ENCODE data around the gene CHKA. TPM values are rescaled to one million over a fixed set of nuclear protein-coding genes. Genes with fewer than 3 reads are reported as not detected.

The CHKA gene
- total RNA-seq, 2 donors from 2014 or later = 50.1 to 83.7 TPM

- Histone ChIP-seq H3K27me3 (no peaks in the 10 kb centered on the region), H3K4me1 (peaks cover 18% of the 10 kb centered on the region), H3K4me3 (no peak overlapping the region), H3K27ac (no peak overlapping the region), H3K9me3 (no peaks in the 10 kb centered on the region), H3K36me3 (peaks cover 18% of the 10 kb centered on the region), H3K9ac (ENCODE audit: low read depth in 2 of 2, low read length in 2 of 2) (peak overlapping the region in 1 of 2 donors; percentile 24)
- TF ChIP-seq, protein P1, sequence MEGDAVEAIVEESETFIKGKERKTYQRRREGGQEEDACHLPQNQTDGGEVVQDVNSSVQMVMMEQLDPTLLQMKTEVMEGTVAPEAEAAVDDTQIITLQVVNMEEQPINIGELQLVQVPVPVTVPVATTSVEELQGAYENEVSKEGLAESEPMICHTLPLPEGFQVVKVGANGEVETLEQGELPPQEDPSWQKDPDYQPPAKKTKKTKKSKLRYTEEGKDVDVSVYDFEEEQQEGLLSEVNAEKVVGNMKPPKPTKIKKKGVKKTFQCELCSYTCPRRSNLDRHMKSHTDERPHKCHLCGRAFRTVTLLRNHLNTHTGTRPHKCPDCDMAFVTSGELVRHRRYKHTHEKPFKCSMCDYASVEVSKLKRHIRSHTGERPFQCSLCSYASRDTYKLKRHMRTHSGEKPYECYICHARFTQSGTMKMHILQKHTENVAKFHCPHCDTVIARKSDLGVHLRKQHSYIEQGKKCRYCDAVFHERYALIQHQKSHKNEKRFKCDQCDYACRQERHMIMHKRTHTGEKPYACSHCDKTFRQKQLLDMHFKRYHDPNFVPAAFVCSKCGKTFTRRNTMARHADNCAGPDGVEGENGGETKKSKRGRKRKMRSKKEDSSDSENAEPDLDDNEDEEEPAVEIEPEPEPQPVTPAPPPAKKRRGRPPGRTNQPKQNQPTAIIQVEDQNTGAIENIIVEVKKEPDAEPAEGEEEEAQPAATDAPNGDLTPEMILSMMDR (IDR thresholded peaks at IDR 0.05) = no peak
- DNase-seq = no peak
- intact Hi-C loops (cut with DNase I) = loop anchor here (10.0 kb wide), 1 partner anchor 162 kb away; no protein-coding TSS in a partner anchor
Measured at GRCh38 chr11:68042219-68043028, 78.8 kb downstream of the CHKA start.

GRCh38 chr11:68041617-68042218 lies 79.5 kb downstream of the CHKA start:
- peaks cover 18% of the 10 kb centered on the region for H3K4me1 ChIP-seq
- no peak overlapping the region for H3K4me3 ChIP-seq
- H3K27me3 ChIP-seq = no peaks in the 10 kb centered on the region
- peaks cover 18% of the 10 kb centered on the region for H3K36me3 ChIP-seq
- no peaks in the 10 kb centered on the region for H3K9me3 ChIP-seq
- H3K9ac ChIP-seq (ENCODE audit: low read depth in 2 of 2, low read length in 2 of 2) = no peak overlapping the region
- TF ChIP-seq, protein P1 (IDR thresholded peaks at IDR 0.05) = no peak
- H3K27ac ChIP-seq = no peak overlapping the region
- intact Hi-C loops (cut with DNase I) = loop anchor here (10.0 kb wide), 1 partner anchor 163 kb away; no protein-coding TSS in a partner anchor
- no peak for DNase-seq

DNA sequence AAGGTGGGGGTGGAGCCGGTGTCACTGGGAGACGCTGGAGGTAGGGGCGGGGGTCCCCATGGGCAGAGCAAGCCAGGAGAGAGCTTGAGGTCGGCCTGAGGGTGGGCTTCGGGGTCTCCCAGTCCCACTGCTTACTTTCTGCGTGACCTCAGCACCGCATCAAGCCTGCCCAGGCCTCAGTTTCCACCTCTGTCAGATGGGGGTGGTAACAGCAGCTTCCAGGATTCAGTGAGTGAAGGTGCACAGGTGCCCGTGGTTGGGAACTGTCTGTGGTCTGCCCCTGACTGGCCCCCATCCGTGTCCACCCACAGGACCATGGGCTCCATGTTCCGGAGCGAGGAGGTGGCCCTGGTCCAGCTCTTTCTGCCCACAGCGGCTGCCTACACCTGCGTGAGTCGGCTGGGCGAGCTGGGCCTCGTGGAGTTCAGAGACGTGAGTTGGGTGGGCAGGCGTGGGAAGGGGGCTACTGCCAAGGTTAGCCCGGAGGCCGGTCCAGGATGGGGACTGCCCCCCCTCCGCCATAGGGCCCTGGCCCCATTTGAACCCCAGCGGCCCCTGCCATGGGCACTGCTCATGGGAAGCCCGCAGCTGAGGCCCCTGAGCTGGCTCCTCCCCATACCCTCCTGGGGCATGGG lies 80.1 kb downstream of the CHKA start:
- peak; percentile 21 for DNase-seq
- intact Hi-C loops (cut with DNase I) = loop anchor here (10.0 kb wide), 1 partner anchor 164 kb away; no protein-coding TSS in a partner anchor
- Histone ChIP-seq H3K4me1 (peaks cover 18% of the 10 kb centered on the region), H3K4me3 (peak overlapping the region; percentile 86), H3K27ac (peak overlapping the region; percentile 70), H3K27me3 (no peaks in the 10 kb centered on the region), H3K9me3 (no peaks in the 10 kb centered on the region), H3K9ac (ENCODE audit: low read depth in 2 of 2, low read length in 2 of 2) (peak overlapping the region; percentile 87 to 92), H3K36me3 (peaks cover 17% of the 10 kb centered on the region)
- TF ChIP-seq, protein P1 (IDR thresholded peaks at IDR 0.05) = no peak

DNA sequence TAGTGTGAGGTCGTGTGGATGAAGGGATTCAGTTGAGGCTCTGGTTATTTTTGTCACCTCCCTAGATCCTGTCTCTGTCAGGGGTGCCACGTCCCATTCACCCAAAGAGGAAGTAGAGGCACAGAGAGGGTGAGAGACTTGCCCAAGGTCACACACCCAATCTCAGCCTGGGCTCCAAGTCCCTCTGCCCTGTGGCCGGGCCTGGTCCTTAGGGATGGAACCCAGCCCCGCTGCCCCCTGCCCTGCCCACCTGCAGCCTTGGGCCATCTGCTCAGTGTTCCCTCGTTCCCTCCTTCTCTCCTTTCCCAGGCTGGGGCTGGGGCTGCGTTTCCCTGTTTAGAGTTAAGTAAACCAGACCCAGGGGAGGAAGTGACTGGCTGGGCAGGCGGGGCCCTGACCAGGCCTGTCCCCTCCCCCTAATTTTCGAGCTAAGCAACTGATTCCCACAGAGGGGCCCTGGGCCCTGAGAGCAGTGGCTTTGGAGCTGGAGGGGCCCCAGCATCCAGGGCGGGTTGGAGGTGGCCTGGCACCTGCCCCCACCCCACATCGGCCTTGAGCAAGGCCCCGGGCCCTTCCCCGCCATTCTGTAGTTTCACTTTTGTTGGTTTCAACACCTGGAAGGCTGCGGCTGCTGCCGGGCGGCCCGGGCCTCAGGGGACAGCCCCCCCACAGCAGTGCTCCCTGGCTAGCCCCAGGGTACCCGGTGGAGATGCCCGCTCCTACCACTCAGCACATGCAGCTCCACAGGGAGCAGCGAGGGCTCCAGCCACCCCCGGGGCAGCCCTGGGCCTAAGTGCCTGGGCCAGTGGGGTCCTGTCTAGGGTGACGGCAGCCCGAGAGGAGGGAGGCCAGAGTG lies 80.9 kb downstream of the CHKA start:
- TF ChIP-seq, protein P1 (IDR thresholded peaks at IDR 0.05) = no peak
- DNase-seq = peak; percentile 78
- Histone ChIP-seq H3K27me3 (no peaks in the 10 kb centered on the region), H3K4me1 (peaks cover 18% of the 10 kb centered on the region), H3K9me3 (no peaks in the 10 kb centered on the region), H3K27ac (peak overlapping the region; percentile 70), H3K9ac (ENCODE audit: low read depth in 2 of 2, low read length in 2 of 2) (peak overlapping the region; percentile 87 to 92), H3K4me3 (peak overlapping the region; percentile 86), H3K36me3 (peaks cover 13% of the 10 kb centered on the region)
- intact Hi-C loops (cut with DNase I) = loop anchor here (10.0 kb wide), 1 partner anchor 164 kb away; no protein-coding TSS in a partner anchor
